Measurements from ENCODE around the gene MLLT3.

The MLLT3 gene

GRCh38 chr9:20414150-20414549 is 208.1 kb downstream of the MLLT3 start:
- H3K27ac Mint-ChIP-seq: peak overlapping the region; percentile 29

GRCh38 chr9:20409321-20410092 is 212.8 kb downstream of the MLLT3 start:
- Mint-ChIP-seq H3K27ac (no peak overlapping the region), H3K4me1 (ENCODE audit: low read depth) (peaks cover 48% of the 10 kb centered on the region), H3K27me3 (no peaks in the 10 kb centered on the region), H3K36me3 (ENCODE audit: low read depth) (peaks cover 55% of the 10 kb centered on the region), H3K9me3 (no peaks in the 10 kb centered on the region), H3K4me3 (no peak overlapping the region)
- no peak for DNase-seq

More at GRCh38 chr9:20414150-20414549, 208.1 kb downstream of the MLLT3 start:
- H3K27me3 Mint-ChIP-seq: no peaks in the 10 kb centered on the region
- no peaks in the 10 kb centered on the region for H3K9me3 Mint-ChIP-seq
- H3K36me3 Mint-ChIP-seq (ENCODE audit: low read depth): peaks cover 36% of the 10 kb centered on the region
- no peak for DNase-seq
- H3K4me1 Mint-ChIP-seq (ENCODE audit: low read depth): peaks cover 48% of the 10 kb centered on the region
- H3K4me3 Mint-ChIP-seq: no peak overlapping the region

- Mint-ChIP-seq H3K9me3 (no peaks in the 10 kb centered on the region), H3K36me3 (ENCODE audit: low read depth) (peaks cover 47% of the 10 kb centered on the region), H3K27ac (no peak overlapping the region), H3K27me3 (no peaks in the 10 kb centered on the region), H3K4me1 (ENCODE audit: low read depth) (peaks cover 46% of the 10 kb centered on the region), H3K4me3 (no peak overlapping the region)
- DNase-seq: no peak
These were observed 213.8 kb downstream of the MLLT3 start for GRCh38 chr9:20408513-20408912.

GRCh38 chr9:20407013-20407412 is 215.3 kb downstream of the MLLT3 start:
- no peak overlapping the region for H3K4me3 Mint-ChIP-seq
- H3K9me3 Mint-ChIP-seq: no peaks in the 10 kb centered on the region
- no peaks in the 10 kb centered on the region for H3K27me3 Mint-ChIP-seq
- no peak for DNase-seq
- no peak overlapping the region for H3K27ac Mint-ChIP-seq
- H3K4me1 Mint-ChIP-seq (ENCODE audit: low read depth): peaks cover 55% of the 10 kb centered on the region
- H3K36me3 Mint-ChIP-seq (ENCODE audit: low read depth): peaks cover 34% of the 10 kb centered on the region

GRCh38 chr9:20406344-20406743 is 216.0 kb downstream of the MLLT3 start:
- no peaks in the 10 kb centered on the region for H3K27me3 Mint-ChIP-seq
- no peak overlapping the region for H3K4me3 Mint-ChIP-seq
- no peak for DNase-seq
- H3K36me3 Mint-ChIP-seq (ENCODE audit: low read depth): peaks cover 33% of the 10 kb centered on the region
- H3K4me1 Mint-ChIP-seq (ENCODE audit: low read depth): peaks cover 58% of the 10 kb centered on the region
- no peaks in the 10 kb centered on the region for H3K9me3 Mint-ChIP-seq
- no peak overlapping the region for H3K27ac Mint-ChIP-seq

- no peak overlapping the region for H3K4me3 Mint-ChIP-seq
- H3K27me3 Mint-ChIP-seq: no peaks in the 10 kb centered on the region
- DNase-seq: no peak
- peaks cover 34% of the 10 kb centered on the region for H3K36me3 Mint-ChIP-seq (ENCODE audit: low read depth)
- H3K9me3 Mint-ChIP-seq: no peaks in the 10 kb centered on the region
- H3K27ac Mint-ChIP-seq: no peak overlapping the region
- peaks cover 59% of the 10 kb centered on the region for H3K4me1 Mint-ChIP-seq (ENCODE audit: low read depth)
These were observed 216.7 kb downstream of the MLLT3 start for GRCh38 chr9:20405616-20406015.

GRCh38 chr9:20405078-20405477 is 217.2 kb downstream of the MLLT3 start:
- Mint-ChIP-seq H3K27ac (no peak overlapping the region), H3K9me3 (no peaks in the 10 kb centered on the region), H3K36me3 (ENCODE audit: low read depth) (peaks cover 31% of the 10 kb centered on the region), H3K4me3 (no peak overlapping the region), H3K27me3 (no peaks in the 10 kb centered on the region), H3K4me1 (ENCODE audit: low read depth) (peaks cover 55% of the 10 kb centered on the region)
- no peak for DNase-seq

GRCh38 chr9:20404192-20404813 is 218.0 kb downstream of the MLLT3 start:
- no peak overlapping the region for H3K4me3 Mint-ChIP-seq
- no peaks in the 10 kb centered on the region for H3K27me3 Mint-ChIP-seq
- H3K4me1 Mint-ChIP-seq (ENCODE audit: low read depth): peaks cover 57% of the 10 kb centered on the region
- H3K9me3 Mint-ChIP-seq: no peaks in the 10 kb centered on the region
- peaks cover 36% of the 10 kb centered on the region for H3K36me3 Mint-ChIP-seq (ENCODE audit: low read depth)
- DNase-seq: no peak
- no peak overlapping the region for H3K27ac Mint-ChIP-seq

GRCh38 chr9:20403346-20403745 is 219.0 kb downstream of the MLLT3 start:
- Mint-ChIP-seq H3K4me1 (ENCODE audit: low read depth) (peaks cover 57% of the 10 kb centered on the region), H3K27me3 (no peaks in the 10 kb centered on the region), H3K27ac (no peak overlapping the region), H3K36me3 (ENCODE audit: low read depth) (peaks cover 32% of the 10 kb centered on the region), H3K9me3 (no peaks in the 10 kb centered on the region), H3K4me3 (no peak overlapping the region)
- no peak for DNase-seq

- Mint-ChIP-seq H3K4me1 (ENCODE audit: low read depth) (peaks cover 56% of the 10 kb centered on the region), H3K36me3 (ENCODE audit: low read depth) (peaks cover 25% of the 10 kb centered on the region), H3K4me3 (no peak overlapping the region), H3K27me3 (no peaks in the 10 kb centered on the region), H3K9me3 (no peaks in the 10 kb centered on the region), H3K27ac (no peak overlapping the region)
- no peak for DNase-seq
These were observed 219.9 kb downstream of the MLLT3 start for GRCh38 chr9:20402273-20402875.

GRCh38 chr9:20398536-20399338 is 223.6 kb downstream of the MLLT3 start:
- peaks cover 21% of the 10 kb centered on the region for H3K36me3 Mint-ChIP-seq (ENCODE audit: low read depth)
- no peaks in the 10 kb centered on the region for H3K27me3 Mint-ChIP-seq
- peaks cover 79% of the 10 kb centered on the region for H3K4me1 Mint-ChIP-seq (ENCODE audit: low read depth)
- no peak overlapping the region for H3K4me3 Mint-ChIP-seq
- no peak for DNase-seq
- no peaks in the 10 kb centered on the region for H3K9me3 Mint-ChIP-seq
- H3K27ac Mint-ChIP-seq: no peak overlapping the region

GRCh38 chr9:20397348-20397747 is 225.0 kb downstream of the MLLT3 start:
- H3K4me3 Mint-ChIP-seq: no peak overlapping the region
- peak overlapping the region; percentile 36 for H3K27ac Mint-ChIP-seq
- H3K36me3 Mint-ChIP-seq (ENCODE audit: low read depth): peaks cover 21% of the 10 kb centered on the region
- DNase-seq: no peak
- H3K9me3 Mint-ChIP-seq: no peaks in the 10 kb centered on the region
- H3K4me1 Mint-ChIP-seq (ENCODE audit: low read depth): peaks cover 68% of the 10 kb centered on the region
- no peaks in the 10 kb centered on the region for H3K27me3 Mint-ChIP-seq

GRCh38 chr9:20396509-20396908 is 225.8 kb downstream of the MLLT3 start:
- peaks cover 14% of the 10 kb centered on the region for H3K36me3 Mint-ChIP-seq (ENCODE audit: low read depth)
- H3K9me3 Mint-ChIP-seq: no peaks in the 10 kb centered on the region
- peaks cover 62% of the 10 kb centered on the region for H3K4me1 Mint-ChIP-seq (ENCODE audit: low read depth)
- DNase-seq: no peak
- no peak overlapping the region for H3K4me3 Mint-ChIP-seq
- H3K27ac Mint-ChIP-seq: peak overlapping the region; percentile 70
- no peaks in the 10 kb centered on the region for H3K27me3 Mint-ChIP-seq

GRCh38 chr9:20395651-20396050 is 226.6 kb downstream of the MLLT3 start:
- Mint-ChIP-seq H3K4me1 (ENCODE audit: low read depth) (peaks cover 58% of the 10 kb centered on the region), H3K9me3 (no peaks in the 10 kb centered on the region), H3K36me3 (ENCODE audit: low read depth) (peaks cover 13% of the 10 kb centered on the region), H3K27ac (peak overlapping the region; percentile 14), H3K27me3 (no peaks in the 10 kb centered on the region), H3K4me3 (no peak overlapping the region)
- no peak for DNase-seq
